ENCODE data around the gene FUT3. TPM values are rescaled to one million over a fixed set of nuclear protein-coding genes. Genes with fewer than 3 reads are reported as not detected.
"Not testable (repeated sequence)": the region's sequence is repeated elsewhere in the genome, so short reads cannot be mapped to it uniquely, and the experiment has no call there.

FUT3 gene
- total and polyA plus RNA-seq, 4 experiments from 2014 or later: 0.15 TPM; not detected in 3

GRCh38 chr19:5857203-5858081, 6.2 kb upstream of the FUT3 start:
- CTCF ChIA-PET (ENCODE audit: partially characterized antibody): no interaction called here
- Mint-ChIP-seq H3K27ac (no peak overlapping the region), H3K4me3 (no peak overlapping the region), H3K27me3 (peaks cover 0 to 2% of the 10 kb centered on the region in 2 donors), H3K9me3 (no peaks in the 10 kb centered on the region), H3K4me1 (no peaks in the 10 kb centered on the region), H3K36me3 (no peaks in the 10 kb centered on the region)
- H3K27me3 ChIP-seq (ENCODE audit: insufficient read depth, low read length): no peaks in the 10 kb centered on the region
- H3K27ac ChIP-seq (ENCODE audit: low read depth, low read length): no peak overlapping the region
- POLR2A ChIA-PET (ENCODE audit: partially characterized antibody): no interaction called here
- H3K9me3 ChIP-seq (ENCODE audit: control insufficient read depth in 1 of 2, low read length in 2 of 2): no peaks in the 10 kb centered on the region
- DNase-seq: no peak
- no peaks in the 10 kb centered on the region for H3K4me1 ChIP-seq (ENCODE audit: insufficient read depth, low read length)
- H3K4me3 ChIP-seq (ENCODE audit: low read length in 2 of 2): no peak overlapping the region
- intact Hi-C loops (cut with micrococcal nuclease): no loop called here
- no peaks in the 10 kb centered on the region for H3K36me3 ChIP-seq (ENCODE audit: insufficient read depth, low read length)

DNA sequence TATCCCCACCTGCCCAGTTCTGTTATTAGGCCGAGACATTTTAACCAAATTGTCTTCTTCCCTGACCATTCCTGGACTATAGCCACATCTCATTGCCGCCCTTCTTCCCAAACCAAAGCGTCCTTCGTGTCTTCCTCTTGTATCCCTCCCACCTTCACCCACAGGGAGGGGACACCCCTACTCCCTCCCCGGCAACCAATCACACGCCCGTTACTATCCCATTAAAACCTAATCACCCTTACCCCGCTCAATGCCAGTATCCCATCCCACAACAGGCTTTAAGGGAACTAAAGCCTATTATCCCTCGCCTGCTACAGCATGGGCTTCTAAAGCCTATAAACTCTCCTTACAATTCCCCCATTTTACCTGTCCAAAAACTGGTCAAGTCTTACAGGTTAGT, 3.9 kb upstream of the FUT3 start:
- H3K4me1 ChIP-seq (ENCODE audit: insufficient read depth, low read length); POLR2A ChIA-PET (ENCODE audit: partially characterized antibody); H3K4me1 Mint-ChIP-seq; H3K27ac Mint-ChIP-seq; H3K36me3 Mint-ChIP-seq; CTCF ChIA-PET (ENCODE audit: partially characterized antibody); intact Hi-C loops (cut with micrococcal nuclease); H3K4me3 ChIP-seq (ENCODE audit: low read length in 2 of 2); H3K36me3 ChIP-seq (ENCODE audit: insufficient read depth, low read length); DNase-seq; H3K9me3 ChIP-seq (ENCODE audit: control insufficient read depth in 1 of 2, low read length in 2 of 2); H3K4me3 Mint-ChIP-seq; H3K27me3 Mint-ChIP-seq; H3K9me3 Mint-ChIP-seq; H3K27ac ChIP-seq (ENCODE audit: low read depth, low read length); H3K27me3 ChIP-seq (ENCODE audit: insufficient read depth, low read length): not testable (repeated sequence)

- H3K27me3 ChIP-seq (ENCODE audit: insufficient read depth, low read length); CTCF ChIA-PET (ENCODE audit: partially characterized antibody); H3K27me3 Mint-ChIP-seq; POLR2A ChIA-PET (ENCODE audit: partially characterized antibody); H3K36me3 ChIP-seq (ENCODE audit: insufficient read depth, low read length); H3K27ac Mint-ChIP-seq; H3K9me3 Mint-ChIP-seq; H3K4me1 ChIP-seq (ENCODE audit: insufficient read depth, low read length); H3K9me3 ChIP-seq (ENCODE audit: control insufficient read depth in 1 of 2, low read length in 2 of 2); H3K27ac ChIP-seq (ENCODE audit: low read depth, low read length); H3K4me3 Mint-ChIP-seq; H3K36me3 Mint-ChIP-seq; H3K4me1 Mint-ChIP-seq; H3K4me3 ChIP-seq (ENCODE audit: low read length in 2 of 2); intact Hi-C loops (cut with micrococcal nuclease); DNase-seq: not testable (repeated sequence)
Observed at GRCh38 chr19:5854121-5854520, 2.9 kb upstream of the FUT3 start.

- Histone ChIP-seq H3K9me3 (ENCODE audit: control insufficient read depth in 1 of 2, low read length in 2 of 2) (no peaks in the 10 kb centered on the region), H3K4me1 (ENCODE audit: insufficient read depth, low read length) (no peaks in the 10 kb centered on the region), H3K36me3 (ENCODE audit: insufficient read depth, low read length) (no peaks in the 10 kb centered on the region), H3K27me3 (ENCODE audit: insufficient read depth, low read length) (no peaks in the 10 kb centered on the region), H3K4me3 (ENCODE audit: low read length in 2 of 2) (no peak overlapping the region), H3K27ac (ENCODE audit: low read depth, low read length) (no peak overlapping the region)
- ChIA-PET CTCF (ENCODE audit: partially characterized antibody) (no interaction called here), POLR2A (ENCODE audit: partially characterized antibody) (no interaction called here)
- Mint-ChIP-seq H3K4me3 (no peak overlapping the region), H3K4me1 (no peaks in the 10 kb centered on the region), H3K27me3 (no peaks in the 10 kb centered on the region), H3K9me3 (no peaks in the 10 kb centered on the region), H3K36me3 (no peaks in the 10 kb centered on the region), H3K27ac (no peak overlapping the region)
- no peak for DNase-seq
- intact Hi-C loops (cut with micrococcal nuclease): no loop called here
Observed at GRCh38 chr19:5850743-5851293, 431 bp downstream of the FUT3 start.

DNA sequence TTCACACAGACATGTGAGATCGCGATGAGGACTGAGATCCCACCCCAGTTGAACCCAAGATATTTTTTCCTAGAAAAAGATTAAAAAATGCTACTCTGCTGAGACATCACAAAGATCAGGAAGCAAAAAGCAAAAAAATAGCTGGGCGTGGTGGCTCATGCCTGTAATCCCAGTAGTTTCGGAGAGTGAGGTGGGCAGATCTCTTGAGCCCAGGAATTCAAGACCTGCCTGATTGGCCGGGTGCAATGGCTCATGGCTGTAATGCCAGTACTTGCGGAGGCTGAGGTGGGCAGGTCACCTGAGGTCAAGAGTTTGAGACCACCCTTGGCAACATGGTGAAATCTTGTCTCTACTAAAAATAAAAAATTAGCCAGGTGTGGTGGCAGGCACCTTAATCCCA, 1.1 kb downstream of the FUT3 start:
- Mint-ChIP-seq H3K36me3 (no peaks in the 10 kb centered on the region), H3K27ac (no peak overlapping the region), H3K9me3 (no peaks in the 10 kb centered on the region), H3K4me3 (no peak overlapping the region), H3K27me3 (no peaks in the 10 kb centered on the region), H3K4me1 (no peaks in the 10 kb centered on the region)
- Histone ChIP-seq H3K27me3 (ENCODE audit: insufficient read depth, low read length) (no peaks in the 10 kb centered on the region), H3K27ac (ENCODE audit: low read depth, low read length) (no peak overlapping the region), H3K9me3 (ENCODE audit: control insufficient read depth in 1 of 2, low read length in 2 of 2) (no peaks in the 10 kb centered on the region), H3K4me1 (ENCODE audit: insufficient read depth, low read length) (no peaks in the 10 kb centered on the region), H3K4me3 (ENCODE audit: low read length in 2 of 2) (no peak overlapping the region), H3K36me3 (ENCODE audit: insufficient read depth, low read length) (no peaks in the 10 kb centered on the region)
- POLR2A ChIA-PET (ENCODE audit: partially characterized antibody): no interaction called here
- intact Hi-C loops (cut with micrococcal nuclease): no loop called here
- CTCF ChIA-PET (ENCODE audit: partially characterized antibody): no interaction called here
- no peak for DNase-seq

- H3K27ac ChIP-seq (ENCODE audit: low read depth, low read length); POLR2A ChIA-PET (ENCODE audit: partially characterized antibody); H3K27me3 ChIP-seq (ENCODE audit: insufficient read depth, low read length); H3K4me1 ChIP-seq (ENCODE audit: insufficient read depth, low read length); H3K4me1 Mint-ChIP-seq; H3K36me3 Mint-ChIP-seq; H3K9me3 ChIP-seq (ENCODE audit: control insufficient read depth in 1 of 2, low read length in 2 of 2); H3K9me3 Mint-ChIP-seq; H3K4me3 Mint-ChIP-seq; H3K4me3 ChIP-seq (ENCODE audit: low read length in 2 of 2); H3K36me3 ChIP-seq (ENCODE audit: insufficient read depth, low read length); DNase-seq; H3K27me3 Mint-ChIP-seq; H3K27ac Mint-ChIP-seq; CTCF ChIA-PET (ENCODE audit: partially characterized antibody); intact Hi-C loops (cut with micrococcal nuclease): not testable (repeated sequence)
Observed at GRCh38 chr19:5848621-5849020, 2.6 kb downstream of the FUT3 start.

GRCh38 chr19:5847846-5848245, 3.4 kb downstream of the FUT3 start:
- H3K9me3 ChIP-seq (ENCODE audit: control insufficient read depth in 1 of 2, low read length in 2 of 2); H3K4me3 ChIP-seq (ENCODE audit: low read length in 2 of 2); H3K4me1 ChIP-seq (ENCODE audit: insufficient read depth, low read length); H3K27ac ChIP-seq (ENCODE audit: low read depth, low read length); H3K27ac Mint-ChIP-seq; H3K36me3 Mint-ChIP-seq; H3K9me3 Mint-ChIP-seq; H3K4me1 Mint-ChIP-seq; intact Hi-C loops (cut with micrococcal nuclease); H3K27me3 Mint-ChIP-seq; CTCF ChIA-PET (ENCODE audit: partially characterized antibody); H3K27me3 ChIP-seq (ENCODE audit: insufficient read depth, low read length); H3K4me3 Mint-ChIP-seq; DNase-seq; H3K36me3 ChIP-seq (ENCODE audit: insufficient read depth, low read length); POLR2A ChIA-PET (ENCODE audit: partially characterized antibody): not testable (repeated sequence)
